Measurements from ENCODE around the gene GOLGA6D. TPM values are rescaled to one million over a fixed set of nuclear protein-coding genes. Genes with fewer than 3 reads are reported as not detected.

The GOLGA6D gene
- total RNA-seq, 1 experiment from 2014 or later = 0.12 TPM

DNA sequence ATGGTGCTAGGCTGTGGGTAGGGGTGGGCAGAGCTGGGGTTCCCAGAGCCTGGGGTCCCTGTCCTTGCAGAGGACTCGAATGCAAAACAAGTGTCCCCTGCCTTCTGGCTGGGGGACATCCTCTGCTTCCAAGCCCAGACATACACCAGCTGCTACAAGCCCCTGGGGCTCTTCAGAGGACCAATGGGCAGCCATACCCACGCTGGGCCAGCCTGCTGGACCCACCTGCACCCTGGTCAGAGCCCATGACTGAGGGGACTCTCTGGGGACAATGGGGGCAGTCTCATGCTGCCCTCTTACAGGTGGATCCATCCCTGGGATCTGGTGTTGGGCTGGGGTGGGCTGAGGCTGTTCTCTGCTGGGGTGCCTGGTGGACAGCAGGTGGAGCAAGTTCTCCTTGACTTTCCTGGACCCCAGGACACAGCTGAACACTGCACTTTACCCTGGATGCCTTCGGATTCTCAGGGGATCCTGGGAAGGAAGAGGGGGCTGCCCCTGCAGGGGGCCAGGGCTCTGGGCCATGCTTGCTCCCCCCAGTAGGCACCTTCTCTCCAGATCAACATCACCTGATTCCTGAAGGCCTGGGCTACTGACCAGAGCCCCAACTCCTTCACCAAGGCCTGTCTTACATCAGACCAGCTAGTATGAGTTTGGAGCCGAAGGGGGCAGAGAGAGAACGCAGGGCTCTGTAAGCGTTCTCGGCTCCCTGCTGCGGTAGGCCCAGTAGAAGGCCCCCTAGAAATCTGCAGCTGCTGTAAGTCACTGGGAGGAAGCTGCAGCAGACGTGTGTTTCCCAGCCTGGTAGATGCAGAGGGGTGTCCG lies 46.1 kb downstream of the GOLGA6D start:
- DNase-seq (ENCODE audit: low read depth, low spot score) (no peak), ATAC-seq (no peak)
- ChIA-PET RAD21 (ENCODE audit: low non-redundant PET in 1 of 2, low total read pairs in 2 of 2, uncharacterized antibody in 2 of 2, unreplicated experiment in 2 of 2) (no interaction called here), CTCF (no interaction called here), POLR2A (no interaction called here)
- Histone ChIP-seq H3K9ac (ENCODE audit: low read length) (no peak overlapping the region), H3K4me2 (ENCODE audit: low read length) (no peak overlapping the region), H3K4me1 (ENCODE audit: control insufficient read depth in 1 of 2, insufficient read depth in 2 of 2, low read length in 2 of 2) (no peaks in the 10 kb centered on the region), H3K9me3 (ENCODE audit: control insufficient read depth in 1 of 2, insufficient read depth in 1 of 2, low read depth in 1 of 2, low read length in 2 of 2) (no peaks in the 10 kb centered on the region), H3K27ac (ENCODE audit: low read depth, low read length) (no peak overlapping the region), H3K4me3 (replicated peaks in 1 of 2; ENCODE audit: low read depth in 1 of 2, low read length in 2 of 2) (no peak overlapping the region), H3K79me2 (ENCODE audit: insufficient read depth, low read length) (no peaks in the 10 kb centered on the region), H2AFZ (ENCODE audit: low read depth, low read length, poor library complexity, severe bottlenecking) (no peak overlapping the region), H4K20me1 (ENCODE audit: insufficient read depth) (no peaks in the 10 kb centered on the region), H3K9me2 (ENCODE audit: insufficient read depth) (no peaks in the 10 kb centered on the region), H3K27me3 (ENCODE audit: insufficient read depth, low read length) (no peaks in the 10 kb centered on the region), H3K36me3 (ENCODE audit: control insufficient read depth in 1 of 2, insufficient read depth in 2 of 2, low read length in 2 of 2) (no peaks in the 10 kb centered on the region)
- no peak for TF ChIP-seq ELF1 (IDR thresholded peaks at IDR 0.05; ENCODE audit: borderline replicate concordance, low read depth)
- TF ChIP-seq CEBPB (IDR thresholded peaks at IDR 0.05; ENCODE audit: low read depth) = no peak
- TF ChIP-seq RAD21 (IDR thresholded peaks at IDR 0.05; ENCODE audit: low read depth) = peak; percentile 26; the same call in 1 of the 2 replicates
- no peak for TF ChIP-seq ZNF274 (IDR thresholded peaks at IDR 0.05; ENCODE audit: low read depth, low read length)
- no TSS peak for BruUV-seq (replicated peaks)
- intact Hi-C loops (cut with micrococcal nuclease) = no loop called here

DNA sequence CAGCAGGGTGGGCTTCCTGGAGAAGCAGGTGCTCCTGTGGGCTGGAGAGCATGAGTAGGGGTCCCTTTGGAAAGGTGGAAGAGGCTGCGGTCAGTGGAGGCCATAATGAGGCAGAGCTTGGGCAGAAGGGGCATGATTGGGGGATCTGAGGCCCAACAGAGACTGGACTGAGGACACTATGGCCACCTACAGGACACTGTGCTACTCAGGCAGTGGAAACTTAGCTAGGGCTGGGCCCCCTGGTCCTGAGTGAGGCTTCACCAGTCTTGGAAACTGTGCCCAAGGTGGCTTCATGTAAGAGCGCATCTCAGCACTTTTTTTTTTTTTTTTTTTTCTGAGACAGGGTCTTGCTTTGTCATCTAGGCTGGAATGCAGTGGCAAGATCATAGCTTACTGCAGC lies 46.9 kb downstream of the GOLGA6D start:
- ChIA-PET POLR2A (no interaction called here), RAD21 (ENCODE audit: low non-redundant PET in 1 of 2, low total read pairs in 2 of 2, uncharacterized antibody in 2 of 2, unreplicated experiment in 2 of 2) (no interaction called here), CTCF (no interaction called here)
- Histone ChIP-seq H3K4me3 (replicated peaks in 1 of 2; ENCODE audit: low read depth in 1 of 2, low read length in 2 of 2) (no peak overlapping the region), H3K79me2 (ENCODE audit: insufficient read depth, low read length) (no peaks in the 10 kb centered on the region), H3K9ac (ENCODE audit: low read length) (no peak overlapping the region), H3K9me3 (ENCODE audit: control insufficient read depth in 1 of 2, insufficient read depth in 1 of 2, low read depth in 1 of 2, low read length in 2 of 2) (no peaks in the 10 kb centered on the region), H3K27ac (ENCODE audit: low read depth, low read length) (no peak overlapping the region), H3K36me3 (ENCODE audit: control insufficient read depth in 1 of 2, insufficient read depth in 2 of 2, low read length in 2 of 2) (no peaks in the 10 kb centered on the region), H4K20me1 (ENCODE audit: insufficient read depth) (no peaks in the 10 kb centered on the region), H2AFZ (ENCODE audit: low read depth, low read length, poor library complexity, severe bottlenecking) (no peak overlapping the region), H3K27me3 (ENCODE audit: insufficient read depth, low read length) (no peaks in the 10 kb centered on the region), H3K4me1 (ENCODE audit: control insufficient read depth in 1 of 2, insufficient read depth in 2 of 2, low read length in 2 of 2) (no peaks in the 10 kb centered on the region), H3K9me2 (ENCODE audit: insufficient read depth) (no peaks in the 10 kb centered on the region), H3K4me2 (ENCODE audit: low read length) (no peak overlapping the region)
- TF ChIP-seq, protein P1, sequence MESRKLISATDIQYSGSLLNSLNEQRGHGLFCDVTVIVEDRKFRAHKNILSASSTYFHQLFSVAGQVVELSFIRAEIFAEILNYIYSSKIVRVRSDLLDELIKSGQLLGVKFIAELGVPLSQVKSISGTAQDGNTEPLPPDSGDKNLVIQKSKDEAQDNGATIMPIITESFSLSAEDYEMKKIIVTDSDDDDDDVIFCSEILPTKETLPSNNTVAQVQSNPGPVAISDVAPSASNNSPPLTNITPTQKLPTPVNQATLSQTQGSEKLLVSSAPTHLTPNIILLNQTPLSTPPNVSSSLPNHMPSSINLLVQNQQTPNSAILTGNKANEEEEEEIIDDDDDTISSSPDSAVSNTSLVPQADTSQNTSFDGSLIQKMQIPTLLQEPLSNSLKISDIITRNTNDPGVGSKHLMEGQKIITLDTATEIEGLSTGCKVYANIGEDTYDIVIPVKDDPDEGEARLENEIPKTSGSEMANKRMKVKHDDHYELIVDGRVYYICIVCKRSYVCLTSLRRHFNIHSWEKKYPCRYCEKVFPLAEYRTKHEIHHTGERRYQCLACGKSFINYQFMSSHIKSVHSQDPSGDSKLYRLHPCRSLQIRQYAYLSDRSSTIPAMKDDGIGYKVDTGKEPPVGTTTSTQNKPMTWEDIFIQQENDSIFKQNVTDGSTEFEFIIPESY (IDR thresholded peaks at IDR 0.05; ENCODE audit: extremely low read depth, insufficient replicate concordance, low read length) = no peak
- TF ChIP-seq CEBPB (IDR thresholded peaks at IDR 0.05; ENCODE audit: low read depth) = no peak
- TF ChIP-seq, protein P2, sequence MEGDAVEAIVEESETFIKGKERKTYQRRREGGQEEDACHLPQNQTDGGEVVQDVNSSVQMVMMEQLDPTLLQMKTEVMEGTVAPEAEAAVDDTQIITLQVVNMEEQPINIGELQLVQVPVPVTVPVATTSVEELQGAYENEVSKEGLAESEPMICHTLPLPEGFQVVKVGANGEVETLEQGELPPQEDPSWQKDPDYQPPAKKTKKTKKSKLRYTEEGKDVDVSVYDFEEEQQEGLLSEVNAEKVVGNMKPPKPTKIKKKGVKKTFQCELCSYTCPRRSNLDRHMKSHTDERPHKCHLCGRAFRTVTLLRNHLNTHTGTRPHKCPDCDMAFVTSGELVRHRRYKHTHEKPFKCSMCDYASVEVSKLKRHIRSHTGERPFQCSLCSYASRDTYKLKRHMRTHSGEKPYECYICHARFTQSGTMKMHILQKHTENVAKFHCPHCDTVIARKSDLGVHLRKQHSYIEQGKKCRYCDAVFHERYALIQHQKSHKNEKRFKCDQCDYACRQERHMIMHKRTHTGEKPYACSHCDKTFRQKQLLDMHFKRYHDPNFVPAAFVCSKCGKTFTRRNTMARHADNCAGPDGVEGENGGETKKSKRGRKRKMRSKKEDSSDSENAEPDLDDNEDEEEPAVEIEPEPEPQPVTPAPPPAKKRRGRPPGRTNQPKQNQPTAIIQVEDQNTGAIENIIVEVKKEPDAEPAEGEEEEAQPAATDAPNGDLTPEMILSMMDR (IDR thresholded peaks at IDR 0.05 in 2 of 3, conservative IDR thresholded peaks at IDR 0.05 in 1 of 3; ENCODE audit: borderline replicate concordance in 1 of 3, insufficient read depth in 1 of 3, low read depth in 2 of 3, low read length in 2 of 3) = no peak
- TF ChIP-seq EGR1 (IDR thresholded peaks at IDR 0.05; ENCODE audit: low read depth) = no peak
- no peak for TF ChIP-seq EZH2 (IDR thresholded peaks at IDR 0.05)
- no peak for TF ChIP-seq JUND (IDR thresholded peaks at IDR 0.05)
- TF ChIP-seq SIN3A (IDR thresholded peaks at IDR 0.05; ENCODE audit: low read depth) = no peak
- TF ChIP-seq, protein P3, sequence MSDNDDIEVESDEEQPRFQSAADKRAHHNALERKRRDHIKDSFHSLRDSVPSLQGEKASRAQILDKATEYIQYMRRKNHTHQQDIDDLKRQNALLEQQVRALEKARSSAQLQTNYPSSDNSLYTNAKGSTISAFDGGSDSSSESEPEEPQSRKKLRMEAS (IDR thresholded peaks at IDR 0.05) = no peak
- no peak for TF ChIP-seq SP1 (IDR thresholded peaks at IDR 0.05; ENCODE audit: low read depth)
- TF ChIP-seq YY1 (IDR thresholded peaks at IDR 0.05; ENCODE audit: extremely low read depth, insufficient replicate concordance, low read depth, low read length) = no peak
- TF ChIP-seq TCF7L2 (IDR thresholded peaks at IDR 0.05; ENCODE audit: borderline replicate concordance, extremely low read depth, insufficient read depth, insufficient read length) = no peak
- no peak for TF ChIP-seq FOSL1 (IDR thresholded peaks at IDR 0.05; ENCODE audit: low read depth)
- intact Hi-C loops (cut with micrococcal nuclease) = no loop called here
- ATAC-seq = no peak
- no TSS peak for BruUV-seq (replicated peaks)
- no peak for DNase-seq (ENCODE audit: low read depth, low spot score)
